NCI-H510A (cell line): Measurements from ENCODE around the gene MLIP.

ENCODE experiments used
- DNase-seq: peaks from one replicate; lab custom pipeline; 2025; lab: John Stamatoyannopoulos, UW

MLIP gene

GRCh38 chr6:54282186-54282585 lies 170.9 kb downstream of the MLIP start:
- DNase-seq: no peak

- DNase-seq: no peak
Measured at GRCh38 chr6:54284161-54284860, 173.1 kb downstream of the MLIP start.

- no peak for DNase-seq
Measured at GRCh38 chr6:54285595-54285994, 174.4 kb downstream of the MLIP start.

- DNase-seq: no peak
Measured at GRCh38 chr6:54286141-54286540, 174.9 kb downstream of the MLIP start.

- DNase-seq: no peak
Measured at GRCh38 chr6:54288474-54288873, 177.2 kb downstream of the MLIP start.

- DNase-seq: no peak
Measured at GRCh38 chr6:54289426-54289825, 178.2 kb downstream of the MLIP start.

GRCh38 chr6:54291146-54291545 lies 179.9 kb downstream of the MLIP start:
- DNase-seq: no peak

- no peak for DNase-seq
Measured at GRCh38 chr6:54291738-54292137, 180.5 kb downstream of the MLIP start.

GRCh38 chr6:54294965-54295532 lies 183.8 kb downstream of the MLIP start:
- no peak for DNase-seq

- DNase-seq: no peak
Measured at GRCh38 chr6:54299542-54300269, 188.5 kb downstream of the MLIP start.

- no peak for DNase-seq
Measured at GRCh38 chr6:54301770-54302169, 190.5 kb downstream of the MLIP start.

GRCh38 chr6:54307439-54307910 lies 196.2 kb downstream of the MLIP start:
- DNase-seq: no peak

GRCh38 chr6:54308289-54308985 lies 197.2 kb downstream of the MLIP start, which contains the start of gene TINAG:
TSS of gene TINAG (plus strand) at chr6:54308441. CDS start at chr6:54308551, 110 bp downstream.
- DNase-seq: no peak

- no peak for DNase-seq
Measured at GRCh38 chr6:54308986-54309315, 197.7 kb downstream of the MLIP start.

- no peak for DNase-seq
Measured at GRCh38 chr6:54310377-54311152, 199.3 kb downstream of the MLIP start.

GRCh38 chr6:54315656-54316055 lies 204.4 kb downstream of the MLIP start:
- DNase-seq: no peak
